Vagina (tissue), 2 donors: Measurements from ENCODE around the gene SLAIN2.

Experiments used
- POLR2A ChIP-seq, 2 donors: fragments of 450-650 bp; IDR thresholded peaks; one replicate each; pipeline ENCODE4 v1.6.1; 2017; ENCODE audit warnings: antibody characterized with exemption in 2 of 2, mild to moderate bottlenecking in 2 of 2, moderate library complexity in 2 of 2
- TF ChIP-seq, protein P1 (sequence below), 3 experiments: fragments of 450-650 bp in 2 of 3; fragments of 200-600 bp in 1 of 3; sonication (generic) in 1 of 3; IDR thresholded peaks; one replicate each; pipeline ENCODE4 v1.5.1; 2017 to 2019; ENCODE audit warnings: antibody characterized with exemption in 3 of 3, mild to moderate bottlenecking in 2 of 3, moderate library complexity in 2 of 3

DNA sequence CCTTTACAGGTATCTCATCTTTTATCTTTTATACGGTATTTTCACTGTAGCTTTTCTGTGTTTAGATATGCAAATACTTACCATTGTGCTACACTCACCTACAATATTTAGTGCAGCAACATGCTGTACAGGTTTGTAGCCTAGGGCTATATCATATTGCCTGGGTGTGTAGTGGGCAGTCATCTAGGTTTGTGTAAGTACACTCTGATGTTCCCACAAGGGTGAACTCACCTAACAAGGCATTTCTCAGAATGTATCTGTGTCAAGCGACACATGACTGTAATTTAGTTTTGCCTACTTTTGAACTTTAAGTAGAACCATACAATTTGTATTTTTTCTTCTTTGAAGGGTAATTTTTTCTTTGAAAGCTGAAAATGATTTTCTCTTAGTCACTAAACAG lies 87.6 kb downstream of the SLAIN2 start:
- TF ChIP-seq, protein P1, sequence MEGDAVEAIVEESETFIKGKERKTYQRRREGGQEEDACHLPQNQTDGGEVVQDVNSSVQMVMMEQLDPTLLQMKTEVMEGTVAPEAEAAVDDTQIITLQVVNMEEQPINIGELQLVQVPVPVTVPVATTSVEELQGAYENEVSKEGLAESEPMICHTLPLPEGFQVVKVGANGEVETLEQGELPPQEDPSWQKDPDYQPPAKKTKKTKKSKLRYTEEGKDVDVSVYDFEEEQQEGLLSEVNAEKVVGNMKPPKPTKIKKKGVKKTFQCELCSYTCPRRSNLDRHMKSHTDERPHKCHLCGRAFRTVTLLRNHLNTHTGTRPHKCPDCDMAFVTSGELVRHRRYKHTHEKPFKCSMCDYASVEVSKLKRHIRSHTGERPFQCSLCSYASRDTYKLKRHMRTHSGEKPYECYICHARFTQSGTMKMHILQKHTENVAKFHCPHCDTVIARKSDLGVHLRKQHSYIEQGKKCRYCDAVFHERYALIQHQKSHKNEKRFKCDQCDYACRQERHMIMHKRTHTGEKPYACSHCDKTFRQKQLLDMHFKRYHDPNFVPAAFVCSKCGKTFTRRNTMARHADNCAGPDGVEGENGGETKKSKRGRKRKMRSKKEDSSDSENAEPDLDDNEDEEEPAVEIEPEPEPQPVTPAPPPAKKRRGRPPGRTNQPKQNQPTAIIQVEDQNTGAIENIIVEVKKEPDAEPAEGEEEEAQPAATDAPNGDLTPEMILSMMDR (IDR thresholded peaks at IDR 0.05), result no peak
- TF ChIP-seq POLR2A (IDR thresholded peaks at IDR 0.05), result no peak
